ENCODE measurements around the gene SH2D3A. TPM values are rescaled to one million over a fixed set of nuclear protein-coding genes. Genes with fewer than 3 reads are reported as not detected.
"Not testable (repeated sequence)": the region's sequence is repeated elsewhere in the genome, so short reads cannot be mapped to it uniquely, and the experiment has no call there.

The SH2D3A gene
- total RNA-seq, 2 experiments from 2014 or later = 20.6 to 20.9 TPM

- TF ChIP-seq CTCF (IDR thresholded peaks at IDR 0.05) = no peak
- Mint-ChIP-seq H3K27ac (peak overlapping the region; percentile 63), H3K4me1 (ENCODE audit: low read depth) (peaks cover 43% of the 10 kb centered on the region), H3K36me3 (ENCODE audit: low read depth) (peaks cover 37% of the 10 kb centered on the region), H3K4me3 (peak overlapping the region; percentile 94), H3K9me3 (peaks cover 8% of the 10 kb centered on the region), H3K27me3 (no peaks in the 10 kb centered on the region)
- intact Hi-C loops (cut with micrococcal nuclease) = no loop called here
- CTCF ChIA-PET = interaction anchor here (1.4 to 3.4 kb wide), 4 partner anchors 10 to 37 kb away, joined by 4 to 16 read pairs (median 6); no protein-coding TSS in a partner anchor
- ATAC-seq (no peak), DNase-seq (no peak)
- POLR2A ChIA-PET = interaction anchor here (0.5 to 4.2 kb wide), 8 partner anchors 8 to 86 kb away, joined by 3 to 45 read pairs (median 4); partner anchors contain the start of genes GPR108 and SH2D3A
Measured at GRCh38 chr19:6774821-6775707, 7.8 kb upstream of the SH2D3A start.

- DNase-seq (peak; percentile 89), ATAC-seq (peak; percentile 40)
- intact Hi-C loops (cut with micrococcal nuclease) = no loop called here
- ChIA-PET POLR2A (interaction anchor here (0.7 to 4.2 kb wide), 23 partner anchors 8 to 383 kb away, joined by 3 to 45 read pairs (median 6); partner anchors contain the start of genes GPR108 and TNFSF14), CTCF (interaction anchor here (0.8 to 3.4 kb wide), 10 partner anchors 18 to 90 kb away, joined by 3 to 25 read pairs (median 4); partner anchors contain the start of gene GPR108)
- Mint-ChIP-seq H3K36me3 (ENCODE audit: low read depth) (peaks cover 37% of the 10 kb centered on the region), H3K4me3 (peak overlapping the region; percentile 94), H3K4me1 (ENCODE audit: low read depth) (peaks cover 45% of the 10 kb centered on the region), H3K27me3 (no peaks in the 10 kb centered on the region), H3K9me3 (peaks cover 8% of the 10 kb centered on the region), H3K27ac (peak overlapping the region; percentile 96)
- TF ChIP-seq CTCF (IDR thresholded peaks at IDR 0.05) = no peak
Measured at GRCh38 chr19:6773323-6773931, 6.2 kb upstream of the SH2D3A start.

GRCh38 chr19:6772866-6773322, 5.7 kb upstream of the SH2D3A start:
- ATAC-seq = no peak
- DNase-seq = no peak
- TF ChIP-seq CTCF (IDR thresholded peaks at IDR 0.05) = no peak
- POLR2A ChIA-PET = interaction anchor here (0.6 to 4.2 kb wide), 27 partner anchors 9 to 382 kb away, joined by 3 to 45 read pairs (median 4); partner anchors contain the start of gene TNFSF14
- intact Hi-C loops (cut with micrococcal nuclease) = no loop called here
- CTCF ChIA-PET = interaction anchor here (0.7 to 3.4 kb wide), 20 partner anchors 10 to 268 kb away, joined by 3 to 25 read pairs (median 3); partner anchors contain the start of gene GPR108
- peak overlapping the region; percentile 96 for H3K27ac Mint-ChIP-seq
- H3K36me3 Mint-ChIP-seq (ENCODE audit: low read depth) = peaks cover 32% of the 10 kb centered on the region
- H3K4me3 Mint-ChIP-seq = peak overlapping the region; percentile 94
- H3K9me3 Mint-ChIP-seq = peaks cover 8% of the 10 kb centered on the region
- H3K27me3 Mint-ChIP-seq = no peaks in the 10 kb centered on the region
- H3K4me1 Mint-ChIP-seq (ENCODE audit: low read depth) = peaks cover 45% of the 10 kb centered on the region

GRCh38 chr19:6772028-6772865, 5.0 kb upstream of the SH2D3A start, which contains the start of gene VAV1:
TSS of gene VAV1 (plus strand) at chr19:6772708. CDS start at chr19:6772808, 100 bp downstream.
- Mint-ChIP-seq H3K9me3 (peaks cover 8% of the 10 kb centered on the region), H3K4me1 (ENCODE audit: low read depth) (peaks cover 42% of the 10 kb centered on the region), H3K4me3 (peak within 1 kb of the TSS; percentile 94), H3K27ac (peak within 1 kb of the TSS; percentile 96), H3K36me3 (ENCODE audit: low read depth) (peaks cover 28% of the 10 kb centered on the region), H3K27me3 (no peaks in the 10 kb centered on the region)
- ChIA-PET POLR2A (interaction anchor here (0.6 to 4.2 kb wide), 25 partner anchors 9 to 382 kb away, joined by 3 to 45 read pairs (median 6); partner anchors contain the start of gene TNFSF14), CTCF (interaction anchor here (0.6 to 3.4 kb wide), 22 partner anchors 9 to 267 kb away, joined by 3 to 25 read pairs (median 3); partner anchors contain the start of gene GPR108)
- intact Hi-C loops (cut with micrococcal nuclease) = no loop called here
- DNase-seq (peak; percentile 93), ATAC-seq (peak; percentile 54)
- TF ChIP-seq CTCF (IDR thresholded peaks at IDR 0.05) = peak; percentile 73

- peaks cover 23% of the 10 kb centered on the region for H3K36me3 Mint-ChIP-seq (ENCODE audit: low read depth)
- H3K9me3 Mint-ChIP-seq; H3K27me3 Mint-ChIP-seq; intact Hi-C loops (cut with micrococcal nuclease); DNase-seq; ATAC-seq: not testable (repeated sequence)
- peaks cover 40% of the 10 kb centered on the region for H3K4me1 Mint-ChIP-seq (ENCODE audit: low read depth)
- H3K4me3 Mint-ChIP-seq = peak overlapping the region; percentile 94
- ChIA-PET POLR2A (interaction anchor here (1.0 to 4.2 kb wide), 6 partner anchors 17 to 291 kb away, joined by 3 to 45 read pairs (median 10); no protein-coding TSS in a partner anchor), CTCF (interaction anchor here (0.7 to 3.4 kb wide), 13 partner anchors 8 to 266 kb away, joined by 3 to 25 read pairs (median 3); partner anchors contain the start of gene GPR108)
- H3K27ac Mint-ChIP-seq = peak overlapping the region; percentile 96
Measured at GRCh38 chr19:6771648-6772027, 4.4 kb upstream of the SH2D3A start.

Measured in activated CD8-positive, alpha-beta T cell treated with anti-CD3 and anti-CD28 coated beads for 36 hours (primary cell).